WTC11 (cell line): Measurements from ENCODE around the gene RAD21L1. TPM values are rescaled to one million over a fixed set of nuclear protein-coding genes. Genes with fewer than 3 reads are reported as not detected.

Experiments used
- ATAC-seq: fragments of 200-7000 bp; cut with Tn5 transposase; 2 replicates; pipeline ENCODE4 v1.10.0; 2021; ENCODE audit warnings: mild to moderate bottlenecking, moderate library complexity
- CTCF ChIA-PET: fragments of 300-600 bp; sonication (Branson Sonifier 250); formaldehyde crosslinking; loops from one replicate; lab custom pipeline; 2021; ENCODE audit warnings: antibody characterized with exemption; lab: Charles Lee
- POLR2A ChIA-PET: fragments of 350-600 bp; sonication (Branson Sonifier 250); formaldehyde crosslinking; loops from one replicate; lab custom pipeline; 2021; ENCODE audit warnings: antibody characterized with exemption; lab: Charles Lee
- DNase-seq: peaks from one replicate; pipeline ENCODE4 v3.0.0; 2021; ENCODE audit warnings: low spot score
- H3K27ac Mint-ChIP-seq: 2 replicates; pipeline ENCODE4 v1.8.0; 2021; ENCODE audit warnings: mixed read lengths
- H3K27me3 Mint-ChIP-seq: 2 replicates; pipeline ENCODE4 v1.8.0; 2021; ENCODE audit warnings: low read depth, mild to moderate bottlenecking, moderate library complexity, mixed read lengths
- H3K36me3 Mint-ChIP-seq: 2 replicates; pipeline ENCODE4 v1.8.0; 2021; ENCODE audit warnings: mixed read lengths
- H3K4me1 Mint-ChIP-seq: 2 replicates; pipeline ENCODE4 v1.8.0; 2022; ENCODE audit warnings: mixed read lengths
- H3K4me3 Mint-ChIP-seq: 2 replicates; pipeline ENCODE4 v1.8.0; 2021; ENCODE audit warnings: mild to moderate bottlenecking, moderate library complexity, mixed read lengths
- H3K9me3 Mint-ChIP-seq: 2 replicates; pipeline ENCODE4 v1.8.0; 2021; ENCODE audit warnings: mixed read lengths
- ATF2 ChIP-seq: sonication (generic); formaldehyde crosslinking; IDR thresholded peaks from 2 replicates; pipeline ENCODE4 v1.8.1; 2022; ENCODE audit warnings: low read depth, missing genetic modification reagents, borderline replicate concordance
- E2F5 ChIP-seq: sonication (generic); formaldehyde crosslinking; IDR thresholded peaks from 2 replicates; pipeline ENCODE4 v1.8.1; 2022; ENCODE audit warnings: mild to moderate bottlenecking, moderate library complexity, missing genetic modification reagents
- ELF4 ChIP-seq: sonication (generic); formaldehyde crosslinking; IDR thresholded peaks from 2 replicates; pipeline ENCODE4 v1.8.1; 2022; ENCODE audit warnings: low read depth, mild to moderate bottlenecking, moderate library complexity, missing genetic modification reagents
- FOXP4 ChIP-seq: sonication (generic); formaldehyde crosslinking; IDR thresholded peaks from 2 replicates; pipeline ENCODE4 v1.8.0; 2022; ENCODE audit warnings: mild to moderate bottlenecking, missing genetic modification reagents
- GABPB1 ChIP-seq: sonication (generic); formaldehyde crosslinking; IDR thresholded peaks from 2 replicates; pipeline ENCODE4 v1.8.1; 2023; ENCODE audit warnings: mild to moderate bottlenecking, missing genetic modification reagents
- GRHL2 ChIP-seq: fragments of 250-450 bp; sonication (Bioruptor Pico); IDR thresholded peaks from 2 replicates; pipeline ENCODE4 v1.8.0; 2022; ENCODE audit warnings: mild to moderate bottlenecking, moderate library complexity; ENCODE audit not compliant: insufficient replicate concordance, severe bottlenecking
- GTF2I ChIP-seq: fragments of 250-450 bp; sonication (Bioruptor Pico); conservative IDR thresholded peaks from 2 replicates; pipeline ENCODE4 v1.4.0; 2021; ENCODE audit warnings: mild to moderate bottlenecking
- JUN ChIP-seq: sonication (generic); formaldehyde crosslinking; IDR thresholded peaks from 2 replicates; pipeline ENCODE4 v1.8.0; 2023; ENCODE audit warnings: mild to moderate bottlenecking, missing genetic modification reagents
- SP1 ChIP-seq: sonication (generic); formaldehyde crosslinking; conservative IDR thresholded peaks from 2 replicates; pipeline ENCODE4 v1.8.1; 2022; ENCODE audit warnings: missing genetic modification reagents
- ZNF138 ChIP-seq: sonication (generic); formaldehyde crosslinking; conservative IDR thresholded peaks from 2 replicates; pipeline ENCODE4 v1.8.1; 2022; ENCODE audit warnings: mild to moderate bottlenecking, moderate library complexity, missing genetic modification reagents
- ZNF263 ChIP-seq: sonication (generic); formaldehyde crosslinking; IDR thresholded peaks from 2 replicates; pipeline ENCODE4 v1.8.1; 2022; ENCODE audit warnings: low read depth, mild to moderate bottlenecking, moderate library complexity, missing genetic modification reagents
- ZNF396 ChIP-seq: fragments of 250-450 bp; sonication (Bioruptor Pico); IDR thresholded peaks from 2 replicates; pipeline ENCODE4 v1.8.0; 2021; ENCODE audit warnings: mild to moderate bottlenecking, moderate library complexity, borderline replicate concordance
- ZNF423 ChIP-seq: fragments of 250-450 bp; sonication (Bioruptor Pico); IDR thresholded peaks from 2 replicates; pipeline ENCODE4 v2.1.2; 2022; ENCODE audit warnings: mild to moderate bottlenecking, moderate library complexity
- total RNA-seq: library from RNA; stranded (reverse); gene quantifications from 3 replicates; pipeline ENCODE4 v1.2.3, GENCODE V29; 2021
- TF ChIP-seq, protein P1 (sequence below): sonication (generic); formaldehyde crosslinking; IDR thresholded peaks from 2 replicates; pipeline ENCODE4 v1.8.1; 2023; ENCODE audit warnings: mild to moderate bottlenecking, moderate library complexity, missing genetic modification reagents
- TF ChIP-seq, protein P2 (sequence below): sonication (generic); formaldehyde crosslinking; IDR thresholded peaks from 2 replicates; pipeline ENCODE4 v1.8.1; 2022; ENCODE audit warnings: low read depth, mild to moderate bottlenecking, moderate library complexity, missing genetic modification reagents, borderline replicate concordance

Gene RAD21L1
- total RNA-seq, 1 experiment from 2014 or later = 0.77 TPM

- TF ChIP-seq FOXP4 (CRISPR knock-in tag) (no peak), GABPB1 (CRISPR knock-in tag) (no peak), ZNF423 (CRISPR knock-in tag) (no peak), ELF4 (CRISPR knock-in tag) (no peak)
- TF ChIP-seq, all 79 proteins: peak for 0
Observed at GRCh38 chr20:1265226-1265915, 39.5 kb downstream of the RAD21L1 start (continued).

DNA sequence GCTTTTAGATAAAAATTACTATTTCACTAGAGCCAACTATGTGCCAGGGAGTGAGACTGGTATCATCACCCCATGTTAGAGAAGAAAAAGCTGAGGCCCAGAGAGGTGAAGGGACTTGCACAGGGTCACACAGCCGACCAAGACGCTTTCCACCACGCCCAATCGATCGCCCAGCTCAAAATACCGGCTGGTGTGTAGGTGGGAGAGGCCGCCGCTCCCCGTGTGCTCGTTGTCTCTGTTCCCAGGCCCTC lies 40.0 kb downstream of the RAD21L1 start:
- POLR2A ChIA-PET = interaction anchor here (1.3 to 1.6 kb wide), 2 partner anchors 40 to 200 kb away, joined by 4 to 6 read pairs; partner anchors contain the start of genes NSFL1C and RAD21L1
- Mint-ChIP-seq H3K36me3 (no peaks in the 10 kb centered on the region), H3K27ac (0 out of 2 replicates have a peak overlapping the region, but pooled peaks have one; percentile 48), H3K4me3 (peak overlapping the region; percentile 80), H3K4me1 (peaks cover 21% of the 10 kb centered on the region), H3K27me3 (peaks cover 26% of the 10 kb centered on the region), H3K9me3 (no peaks in the 10 kb centered on the region)
- CTCF ChIA-PET = interaction anchor here (1.0 to 2.2 kb wide), 7 partner anchors 35 to 238 kb away, joined by 3 to 9 read pairs (median 5); partner anchors contain the start of gene RAD21L1
- ATAC-seq (no peak), DNase-seq (no peak)
- TF ChIP-seq GTF2I (CRISPR knock-in tag) (peak; percentile 66; the same call in 1 of the 2 replicates), ZNF138 (no peak), JUN (CRISPR knock-in tag) (no peak), SP1 (CRISPR knock-in tag) (0 out of 2 replicates have a peak, but pooled peaks have one; percentile 18), ZNF263 (no peak), ZNF396 (CRISPR knock-in tag) (no peak), ATF2 (CRISPR knock-in tag) (no peak), GRHL2 (CRISPR knock-in tag) (no peak), E2F5 (no peak)
- TF ChIP-seq, protein P1, sequence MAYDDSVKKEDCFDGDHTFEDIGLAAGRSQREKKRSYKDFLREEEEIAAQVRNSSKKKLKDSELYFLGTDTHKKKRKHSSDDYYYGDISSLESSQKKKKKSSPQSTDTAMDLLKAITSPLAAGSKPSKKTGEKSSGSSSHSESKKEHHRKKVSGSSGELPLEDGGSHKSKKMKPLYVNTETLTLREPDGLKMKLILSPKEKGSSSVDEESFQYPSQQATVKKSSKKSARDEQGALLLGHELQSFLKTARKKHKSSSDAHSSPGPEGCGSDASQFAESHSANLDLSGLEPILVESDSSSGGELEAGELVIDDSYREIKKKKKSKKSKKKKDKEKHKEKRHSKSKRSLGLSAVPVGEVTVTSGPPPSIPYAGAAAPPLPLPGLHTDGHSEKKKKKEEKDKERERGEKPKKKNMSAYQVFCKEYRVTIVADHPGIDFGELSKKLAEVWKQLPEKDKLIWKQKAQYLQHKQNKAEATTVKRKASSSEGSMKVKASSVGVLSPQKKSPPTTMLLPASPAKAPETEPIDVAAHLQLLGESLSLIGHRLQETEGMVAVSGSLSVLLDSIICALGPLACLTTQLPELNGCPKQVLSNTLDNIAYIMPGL (CRISPR knock-in tag) = no peak
- TF ChIP-seq, protein P2, sequence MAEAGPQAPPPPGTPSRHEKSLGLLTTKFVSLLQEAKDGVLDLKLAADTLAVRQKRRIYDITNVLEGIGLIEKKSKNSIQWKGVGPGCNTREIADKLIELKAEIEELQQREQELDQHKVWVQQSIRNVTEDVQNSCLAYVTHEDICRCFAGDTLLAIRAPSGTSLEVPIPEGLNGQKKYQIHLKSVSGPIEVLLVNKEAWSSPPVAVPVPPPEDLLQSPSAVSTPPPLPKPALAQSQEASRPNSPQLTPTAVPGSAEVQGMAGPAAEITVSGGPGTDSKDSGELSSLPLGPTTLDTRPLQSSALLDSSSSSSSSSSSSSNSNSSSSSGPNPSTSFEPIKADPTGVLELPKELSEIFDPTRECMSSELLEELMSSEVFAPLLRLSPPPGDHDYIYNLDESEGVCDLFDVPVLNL = no peak
